ENCODE measurements around the gene MPDU1.

The MPDU1 gene

GRCh38 chr17:7561028-7561575, 22.6 kb upstream of the MPDU1 start:
- DNase-seq = peak; percentile 81

GRCh38 chr17:7561589-7562207, 22.0 kb upstream of the MPDU1 start, which contains the start of gene SENP3:
TSS of gene SENP3 (plus strand) at chr17:7561919. CDS start at chr17:7563077, 1,158 bp downstream.
- peak; percentile 92 for DNase-seq

GRCh38 chr17:7562208-7562605, 21.4 kb upstream of the MPDU1 start:
- DNase-seq = no peak

GRCh38 chr17:7563115-7563869, 20.4 kb upstream of the MPDU1 start:
- DNase-seq = no peak

GRCh38 chr17:7569571-7569970, 14.1 kb upstream of the MPDU1 start:
- no peak for DNase-seq

- no peak for DNase-seq
Observed at GRCh38 chr17:7570351-7570750, 13.3 kb upstream of the MPDU1 start.

- no peak for DNase-seq
Observed at GRCh38 chr17:7572338-7572587, 11.4 kb upstream of the MPDU1 start.

- DNase-seq = peak; percentile 100
Observed at GRCh38 chr17:7572588-7573323, 10.9 kb upstream of the MPDU1 start.

GRCh38 chr17:7573324-7574080, 10.2 kb upstream of the MPDU1 start:
- peak; percentile 92 for DNase-seq

GRCh38 chr17:7574176-7574953, 9.3 kb upstream of the MPDU1 start:
- no peak for DNase-seq

GRCh38 chr17:7575481-7575883, 8.2 kb upstream of the MPDU1 start:
- DNase-seq = no peak

GRCh38 chr17:7575959-7576358, 7.7 kb upstream of the MPDU1 start:
- DNase-seq = no peak

- DNase-seq = no peak
Observed at GRCh38 chr17:7576432-7576937, 7.2 kb upstream of the MPDU1 start.

- no peak for DNase-seq
Observed at GRCh38 chr17:7577327-7578199, 6.1 kb upstream of the MPDU1 start.

GRCh38 chr17:7579001-7579833, 4.4 kb upstream of the MPDU1 start, which contains the start of gene CD68:
TSS of gene CD68 (plus strand) at chr17:7579638. CDS start at chr17:7579678, 40 bp downstream.
- peak; percentile 49 for DNase-seq

- no peak for DNase-seq
Observed at GRCh38 chr17:7579834-7580603, 3.6 kb upstream of the MPDU1 start.

GRCh38 chr17:7580604-7581575, 2.8 kb upstream of the MPDU1 start:
- no peak for DNase-seq
